HG02588 (cell line): ENCODE results near the gene TAAR8.
"Not testable (repeated sequence)": the region's sequence is repeated elsewhere in the genome, so short reads cannot be mapped to it uniquely, and the experiment has no call there.

Experiments
- ATAC-seq: cut with Tn5 transposase; IDR thresholded peaks from one replicate; pipeline ENCODE4 v1.9.1; 2021; ENCODE audit warnings: mild to moderate bottlenecking, moderate library complexity; ENCODE audit not compliant: unreplicated experiment

TAAR8 gene

GRCh38 chr6:132552372-132552771, at the start of gene TAAR8:
Gene TAAR8 (plus strand): TSS chr6:132552672. CDS start chr6:132552693, 21 bp downstream.
- ATAC-seq: no peak

GRCh38 chr6:132504757-132505156, 47.7 kb upstream of the TAAR8 start:
- ATAC-seq: no peak

- ATAC-seq: no peak
Observed at GRCh38 chr6:132505158-132505557, 47.3 kb upstream of the TAAR8 start.

- ATAC-seq: no peak
Observed at GRCh38 chr6:132506461-132506860, 46.0 kb upstream of the TAAR8 start.

GRCh38 chr6:132506869-132507808, 45.3 kb upstream of the TAAR8 start:
- ATAC-seq: no peak

- ATAC-seq: no peak
Observed at GRCh38 chr6:132511210-132511830, 41.2 kb upstream of the TAAR8 start.

- no peak for ATAC-seq
Observed at GRCh38 chr6:132511831-132512220, 40.6 kb upstream of the TAAR8 start.

GRCh38 chr6:132512342-132512637, 40.2 kb upstream of the TAAR8 start:
- no peak for ATAC-seq

- ATAC-seq: peak; percentile 90
Observed at GRCh38 chr6:132512638-132513632, 39.5 kb upstream of the TAAR8 start, which contains the start of gene STX7. Gene STX7 (minus strand): TSS chr6:132513116. CDS start chr6:132503530, 9,586 bp downstream.

- no peak for ATAC-seq
Observed at GRCh38 chr6:132513831-132514545, 38.5 kb upstream of the TAAR8 start.

GRCh38 chr6:132515386-132515785, 37.1 kb upstream of the TAAR8 start:
- no peak for ATAC-seq

- no peak for ATAC-seq
Observed at GRCh38 chr6:132520953-132521352, 31.5 kb upstream of the TAAR8 start.

- ATAC-seq: no peak
Observed at GRCh38 chr6:132524646-132525045, 27.8 kb upstream of the TAAR8 start.

GRCh38 chr6:132525866-132526265, 26.6 kb upstream of the TAAR8 start:
- ATAC-seq: no peak

GRCh38 chr6:132526461-132526860, 26.0 kb upstream of the TAAR8 start:
- no peak for ATAC-seq

- no peak for ATAC-seq
Observed at GRCh38 chr6:132527791-132528190, 24.7 kb upstream of the TAAR8 start.

- ATAC-seq: peak; percentile 71
Observed at GRCh38 chr6:132530293-132530974, 22.0 kb upstream of the TAAR8 start.

GRCh38 chr6:132534546-132534945, 17.9 kb upstream of the TAAR8 start:
- not testable (repeated sequence) for ATAC-seq

GRCh38 chr6:132537145-132537544, 15.3 kb upstream of the TAAR8 start:
- no peak for ATAC-seq

- no peak for ATAC-seq
Observed at GRCh38 chr6:132537977-132538376, 14.5 kb upstream of the TAAR8 start, which contains the start of gene TAAR9. Gene TAAR9 (plus strand): TSS chr6:132538277. CDS start chr6:132538290, 13 bp downstream.
